ENCODE results near the gene ZCCHC3.
A peak's percentile ranks its signal among the peaks of the same experiment; 100 is the strongest.

The ZCCHC3 gene

DNA sequence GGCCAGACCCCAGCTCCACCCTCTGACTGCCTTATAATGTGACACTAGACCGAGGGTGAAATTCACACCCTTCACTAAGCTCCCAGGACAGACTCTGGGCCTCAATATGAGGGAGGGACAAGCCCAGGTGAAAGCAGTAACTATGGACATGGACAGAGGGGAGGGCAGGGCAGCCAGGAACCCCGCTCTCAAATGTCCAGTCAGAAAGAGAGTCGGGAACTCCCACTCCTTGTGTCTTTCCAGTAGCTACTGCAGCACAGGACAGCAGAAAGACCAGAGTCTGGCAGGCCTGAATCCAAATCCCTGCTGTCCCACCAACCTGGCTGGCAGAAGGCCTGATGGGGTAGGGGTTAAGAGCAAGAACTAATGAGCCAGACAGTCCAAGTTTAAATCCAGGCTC, 13.2 kb upstream of the ZCCHC3 start:
- no peak for DNase-seq (ENCODE audit: low read depth)

DNA sequence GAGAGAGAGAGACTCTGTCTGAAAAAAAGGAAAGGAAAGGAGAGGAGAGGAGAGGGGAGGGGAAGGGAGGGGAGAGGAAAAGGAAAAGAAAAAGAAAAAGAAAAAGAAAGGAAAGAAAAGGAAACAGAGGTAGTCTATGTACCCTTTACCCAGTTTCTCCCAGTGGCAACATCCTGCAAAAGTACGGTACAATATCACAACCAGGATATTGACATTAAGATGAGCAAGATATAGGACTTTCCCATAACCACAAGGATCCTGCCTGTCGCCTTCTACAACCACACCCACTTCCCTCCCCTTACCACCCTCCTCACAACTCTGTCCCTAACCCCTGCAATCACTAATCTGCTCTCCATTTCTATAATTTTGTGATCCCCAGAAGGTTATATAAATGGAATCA, 10.9 kb upstream of the ZCCHC3 start:
- DNase-seq (ENCODE audit: low read depth) = no peak

DNA sequence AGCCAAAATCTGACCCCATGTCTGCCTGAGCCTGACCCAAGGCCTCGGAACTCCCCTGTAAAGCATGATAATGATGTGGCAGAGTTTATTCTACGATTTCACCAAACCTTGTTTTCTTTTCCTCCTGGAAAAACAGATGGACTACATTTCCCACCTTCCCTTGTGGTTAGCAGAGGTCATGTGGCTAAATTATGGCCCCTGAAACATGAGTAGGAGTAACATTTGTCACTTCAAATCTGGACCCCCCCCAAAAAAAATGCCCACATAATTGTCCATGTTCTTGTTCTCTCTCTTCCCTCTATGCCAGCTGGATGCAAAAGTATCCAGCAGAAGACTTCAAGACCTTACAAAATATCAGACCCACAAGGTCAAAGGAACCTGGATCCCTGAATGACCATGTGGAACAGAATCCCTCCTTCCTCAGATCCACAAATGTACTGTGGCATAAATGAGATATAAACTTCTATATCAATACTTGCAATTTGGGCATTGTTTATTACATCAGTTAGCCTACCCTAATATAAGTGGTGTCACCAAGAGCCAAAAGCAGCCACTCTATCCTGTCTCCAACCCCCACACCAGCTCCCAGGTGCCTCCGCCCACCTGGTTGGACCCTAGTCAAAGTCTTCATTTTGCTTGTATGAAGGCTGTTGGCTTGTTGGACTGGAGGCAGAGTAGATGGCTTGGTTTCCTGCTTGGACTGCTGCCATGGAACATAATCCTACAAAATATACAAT, 8.2 kb upstream of the ZCCHC3 start:
- no peak for DNase-seq (ENCODE audit: low read depth)

DNA sequence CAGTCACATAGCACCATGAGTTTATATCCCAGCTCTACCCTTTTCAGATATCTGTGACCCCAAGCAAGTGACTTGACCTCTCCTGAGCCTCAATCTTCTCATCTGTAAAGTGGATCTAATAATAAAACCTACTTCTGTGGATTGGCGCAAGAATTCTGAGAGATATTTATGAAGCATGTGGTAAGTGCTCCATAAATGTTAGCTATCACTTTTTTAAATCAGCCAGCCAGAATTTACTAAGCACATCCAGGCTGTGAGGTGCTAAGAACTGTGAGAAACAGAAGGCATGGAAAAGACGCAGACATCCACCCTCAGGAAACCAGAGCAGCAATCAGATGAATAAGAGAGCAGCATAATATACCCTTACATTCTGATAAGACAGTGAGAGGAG, 7.7 kb upstream of the ZCCHC3 start:
- DNase-seq (ENCODE audit: low read depth) = no peak

DNA sequence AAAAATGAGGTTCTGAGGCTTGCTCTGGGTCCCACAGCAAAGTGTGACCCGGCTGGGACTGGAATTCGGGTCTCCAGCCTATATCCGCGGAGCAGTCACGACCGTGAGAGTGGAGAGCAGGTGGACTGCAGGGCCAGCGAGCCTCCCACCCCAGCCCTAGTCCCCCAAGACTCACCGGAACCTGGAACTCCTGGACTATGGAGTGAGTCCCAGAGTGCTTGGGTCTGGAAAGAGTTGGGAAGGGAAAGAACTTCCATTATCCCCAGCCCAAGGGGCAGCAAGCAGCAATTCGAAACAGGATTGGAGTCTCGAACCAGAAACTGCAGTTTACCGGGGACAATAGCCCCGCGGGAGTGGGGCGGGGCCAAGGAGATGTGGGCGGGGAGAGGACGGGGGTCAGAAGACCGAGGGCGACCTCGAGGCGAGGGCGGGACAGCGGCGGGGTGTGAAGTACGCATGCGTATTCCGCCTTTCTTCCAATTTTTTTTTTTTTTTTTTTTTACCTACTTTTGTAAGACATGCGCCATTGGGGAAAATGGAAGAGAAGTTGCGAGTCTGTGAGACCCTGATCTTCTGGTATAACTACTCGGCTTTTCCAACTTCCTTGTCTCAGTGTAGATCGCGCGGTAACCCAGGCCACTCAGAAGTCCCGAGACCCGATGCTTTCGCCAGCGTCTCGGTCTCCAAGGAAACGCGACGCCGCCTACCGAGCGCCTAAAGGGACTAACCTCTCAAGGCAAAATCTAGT, 7.1 kb upstream of the ZCCHC3 start, which contains the start of gene C20orf96:
Gene C20orf96 (minus strand): TSS at position 667 of the 748 bp plus-strand sequence. CDS start 140 bp downstream, at position 527.
- DNase-seq (ENCODE audit: low read depth) = peak; percentile 73

GRCh38 chr20:294602-295001, 2.8 kb upstream of the ZCCHC3 start:
- no peak for DNase-seq (ENCODE audit: low read depth)

DNA sequence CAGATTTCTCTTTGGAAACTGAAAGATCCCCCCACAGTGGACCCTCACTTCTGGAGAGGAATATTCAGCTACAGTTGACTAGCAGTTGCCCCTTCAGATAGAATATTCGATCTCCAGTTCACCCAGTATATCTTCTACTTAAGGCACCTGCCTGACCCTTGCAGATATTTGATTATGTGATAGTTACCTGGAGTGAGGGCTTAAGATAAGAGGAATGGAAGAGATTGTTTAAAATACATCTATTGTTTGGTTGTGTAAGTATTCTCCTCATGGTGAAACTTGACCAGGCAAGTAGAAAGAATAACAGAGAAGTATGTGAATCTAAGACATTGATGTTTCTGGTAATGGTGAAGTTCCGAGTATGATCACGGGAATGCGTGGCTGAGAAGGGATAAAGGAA, 1.6 kb upstream of the ZCCHC3 start:
- no peak for DNase-seq (ENCODE audit: low read depth)

- no peak for DNase-seq (ENCODE audit: low read depth)
Observed at GRCh38 chr20:297925-298775, 780 bp downstream of the ZCCHC3 start.

DNA sequence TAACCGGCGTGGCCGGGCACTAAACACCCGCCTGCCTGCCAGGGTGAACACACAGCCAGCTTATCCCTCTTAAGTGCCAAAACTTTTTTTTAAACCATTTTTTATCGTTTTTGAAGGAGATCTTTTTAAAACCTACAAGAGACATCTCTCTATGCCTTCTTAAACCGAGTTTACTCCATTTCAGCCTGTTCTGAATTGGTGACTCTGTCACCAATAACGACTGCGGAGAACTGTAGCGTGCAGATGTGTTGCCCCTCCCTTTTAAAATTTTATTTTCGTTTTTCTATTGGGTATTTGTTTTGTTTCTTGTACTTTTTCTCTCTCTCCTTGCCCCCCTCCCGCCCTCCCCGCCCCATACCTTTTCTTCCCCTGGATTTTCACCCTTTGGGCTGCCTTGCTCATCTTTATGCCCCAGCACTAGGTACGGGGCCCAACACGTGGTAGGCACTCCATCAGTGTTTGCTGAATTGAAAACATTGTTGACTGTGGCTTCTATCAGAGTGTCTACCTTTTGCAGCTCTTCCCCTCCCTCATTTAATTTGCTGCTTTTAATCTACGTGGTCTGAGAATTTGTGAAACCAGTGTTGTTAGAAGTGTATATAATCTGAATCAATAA, 1.5 kb downstream of the ZCCHC3 start:
- no peak for DNase-seq (ENCODE audit: low read depth)

- DNase-seq (ENCODE audit: low read depth) = no peak
Observed at GRCh38 chr20:300345-300990, 3.1 kb downstream of the ZCCHC3 start.

GRCh38 chr20:301886-302848, 4.8 kb downstream of the ZCCHC3 start:
- no peak for DNase-seq (ENCODE audit: low read depth)

DNA sequence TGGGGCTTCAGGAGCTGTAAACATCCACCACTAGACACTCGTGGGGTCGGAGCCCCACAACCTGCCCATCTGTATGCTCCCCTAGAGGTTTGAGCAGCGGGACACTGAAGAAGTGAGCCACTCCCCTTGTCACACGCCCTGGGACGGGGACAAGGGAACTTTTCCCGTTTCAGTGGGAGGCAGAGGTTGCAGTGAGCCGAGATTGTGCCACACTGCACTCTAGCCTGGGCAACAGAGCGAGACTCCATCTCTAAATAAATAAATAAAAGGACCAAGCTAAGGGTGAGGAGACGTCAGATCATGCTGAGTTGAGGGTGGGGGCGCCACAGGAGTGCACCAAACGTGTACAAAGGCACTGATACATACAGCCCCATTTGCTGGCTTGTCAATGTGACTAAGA, 8.4 kb downstream of the ZCCHC3 start:
- no peak for DNase-seq (ENCODE audit: low read depth)

GRCh38 chr20:308427-309038, 11.2 kb downstream of the ZCCHC3 start:
- DNase-seq (ENCODE audit: low read depth) = no peak

GRCh38 chr20:309306-309840, 12.0 kb downstream of the ZCCHC3 start:
- no peak for DNase-seq (ENCODE audit: low read depth)

- DNase-seq (ENCODE audit: low read depth) = peak; percentile 57
Observed at GRCh38 chr20:309841-310644, 12.7 kb downstream of the ZCCHC3 start.

- no peak for DNase-seq (ENCODE audit: low read depth)
Observed at GRCh38 chr20:310645-311044, 13.3 kb downstream of the ZCCHC3 start.

DNA sequence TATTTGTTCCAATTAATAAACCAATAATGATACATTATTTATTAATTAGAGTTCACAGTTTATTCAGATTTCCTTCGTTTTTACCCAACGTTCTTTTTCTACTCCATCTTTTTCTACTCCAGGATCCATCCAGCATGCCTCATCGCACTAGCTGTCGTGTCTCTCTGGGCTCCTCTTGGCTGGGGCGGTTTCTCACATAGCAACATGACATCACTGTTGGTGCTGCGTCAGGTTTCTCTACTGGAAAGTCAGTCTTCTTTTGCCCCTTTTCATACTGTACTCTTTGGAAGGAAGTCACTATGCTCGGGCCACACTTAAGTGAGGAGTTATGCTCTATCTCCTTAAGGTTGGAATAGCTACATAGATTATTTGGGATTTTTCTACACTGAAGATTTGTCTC, 14.2 kb downstream of the ZCCHC3 start:
- DNase-seq (ENCODE audit: low read depth) = no peak

DNA sequence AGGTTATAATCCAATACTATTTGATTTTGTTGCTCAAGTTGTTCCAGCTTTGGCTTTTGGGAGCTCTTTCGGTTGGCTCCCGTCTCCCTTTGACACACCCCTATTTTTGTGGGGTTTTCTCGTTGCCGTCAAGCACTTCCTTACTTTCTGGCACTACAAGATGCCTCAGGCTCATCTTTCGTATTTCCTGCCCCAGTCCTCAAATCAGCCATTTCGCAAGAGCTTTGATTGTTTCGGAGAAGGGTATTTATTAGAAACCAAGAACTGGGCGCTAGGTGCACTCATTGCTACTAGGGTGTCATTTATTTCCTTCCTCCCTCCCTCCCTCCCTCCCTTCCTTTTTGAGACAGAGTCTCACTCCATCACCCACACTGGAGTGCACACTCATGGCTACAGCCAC, 14.7 kb downstream of the ZCCHC3 start:
- DNase-seq (ENCODE audit: low read depth) = no peak

DNA sequence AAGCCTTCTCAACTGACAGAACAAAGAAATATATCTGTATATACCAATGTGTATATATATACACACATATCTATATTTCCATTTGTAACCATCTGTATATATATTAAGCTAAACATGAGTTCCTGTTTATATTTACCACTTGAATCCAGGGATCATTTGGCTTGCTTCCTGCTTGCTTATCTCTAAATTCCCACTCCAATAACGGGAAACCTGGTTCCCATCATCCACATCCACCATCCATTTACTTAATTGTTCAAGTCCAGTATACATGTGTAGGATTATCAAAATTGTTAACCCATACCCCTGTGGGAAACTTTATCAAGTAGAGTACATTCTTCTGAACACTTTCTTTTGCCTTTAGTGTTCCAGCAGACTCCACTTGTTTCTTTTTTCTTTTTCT, 15.5 kb downstream of the ZCCHC3 start:
- no peak for DNase-seq (ENCODE audit: low read depth)

Measured in stimulated activated CD8-positive, alpha-beta memory T cell treated with anti-CD3 and anti-CD28 coated beads, Interleukin-12 subunit alpha, Interleukin-12 subunit beta, amount 100 ng/mL, for 1 hour (primary cell).